ENCODE measurements around the gene ETNK2. TPM values are rescaled to one million over a fixed set of nuclear protein-coding genes. Genes with fewer than 3 reads are reported as not detected.

Gene ETNK2
- total and polyA plus RNA-seq, 2 of the 8 experiments (the other 6 are each of a cell fraction or from before 2014, with no cell fraction given), result 20.1 to 26.7 TPM

- peaks cover 20 to 47% (median 34%) of the 10 kb centered on the region in 4 experiments for H3K4me1 ChIP-seq (replicated peaks in 1 of 4; ENCODE audit: control insufficient read depth in 3 of 4, insufficient read depth in 4 of 4, low read length in 3 of 4)
- CTCF ChIA-PET (ENCODE audit: partially characterized antibody), result interaction anchor here (1.1 to 3.9 kb wide), 11 partner anchors 12 to 247 kb away, joined by 3 to 20 read pairs (median 5); no protein-coding TSS in a partner anchor
- H3K56ac ChIP-seq (replicated peaks; ENCODE audit: insufficient read length, low read depth, low read length), result no peak overlapping the region
- POLR2A ChIA-PET (ENCODE audit: partially characterized antibody), result interaction anchor here (0.8 to 2.3 kb wide), 13 partner anchors 9 to 247 kb away, joined by 3 to 21 read pairs (median 5); partner anchors contain the start of genes SNRPE and SOX13
- H3K4me3 ChIP-seq (ENCODE audit: extremely low read depth in 1 of 4, insufficient read depth in 2 of 4, low read depth in 3 of 4, low read length in 4 of 4), result peak overlapping the region in 1 of 4 experiments; percentile 47; a peak in 2 of 8 replicates
- H3K9ac ChIP-seq (replicated peaks in 1 of 4; ENCODE audit: extremely low read depth in 1 of 4, low read depth in 3 of 4, low read length in 3 of 4), result no peak overlapping the region
- no peaks in the 10 kb centered on the region for H3K27me3 ChIP-seq (replicated peaks in 1 of 4; ENCODE audit: control insufficient read depth in 3 of 4, extremely low read depth in 1 of 4, insufficient read depth in 3 of 4, low read length in 3 of 4)
- H3K36me3 ChIP-seq (ENCODE audit: control insufficient read depth in 2 of 4, insufficient read depth in 4 of 4, low read length in 3 of 4), result no peaks in the 10 kb centered on the region
- TF ChIP-seq RXRA (IDR thresholded peaks at IDR 0.05; ENCODE audit: insufficient read depth, low read depth, low read length), result no peak
- no peak for TF ChIP-seq EZH2 (IDR thresholded peaks at IDR 0.05; ENCODE audit: low read depth, low read length, severe bottlenecking)
- no peak for TF ChIP-seq CREB1 (IDR thresholded peaks at IDR 0.05)
- no peak for TF ChIP-seq SP2 (IDR thresholded peaks at IDR 0.05; ENCODE audit: low read length)
- no peak for TF ChIP-seq NRF1 (IDR thresholded peaks at IDR 0.05; ENCODE audit: low read depth, low read length)
- no peak for TF ChIP-seq ZNF274 (IDR thresholded peaks at IDR 0.05; ENCODE audit: borderline replicate concordance, extremely low read depth, low read length)
- TF ChIP-seq SP4 (IDR thresholded peaks at IDR 0.05; ENCODE audit: low read length), result no peak
- TF ChIP-seq CBX8 (IDR thresholded peaks at IDR 0.05; ENCODE audit: borderline replicate concordance, low read depth, low read length), result no peak
- no peak for TF ChIP-seq POLR2A (IDR thresholded peaks at IDR 0.05; ENCODE audit: control extremely low read depth in 1 of 2, low read depth in 2 of 2, low read length in 2 of 2)
- peaks cover 29 to 39% of the 10 kb centered on the region in 2 experiments for H4K20me1 ChIP-seq (replicated peaks in 1 of 2; ENCODE audit: control insufficient read depth in 1 of 2, insufficient read depth in 2 of 2, low read length in 2 of 2)
- peak overlapping the region; percentile 71; the same call in 1 of the 2 replicates for H4K8ac ChIP-seq (ENCODE audit: extremely low read depth, insufficient read depth, low read length)
- H3K23me2 ChIP-seq (ENCODE audit: low read depth, low read length), result no peaks in the 10 kb centered on the region; the same call in 1 of the 2 replicates
- H2BK120ac ChIP-seq (replicated peaks; ENCODE audit: low read depth, low read length), result peak overlapping the region; percentile 94
- H4K91ac ChIP-seq (replicated peaks; ENCODE audit: insufficient read length, low read length), result peak overlapping the region; percentile 60
- H3K18ac ChIP-seq (ENCODE audit: extremely low read depth, low read length), result peak overlapping the region; percentile 93
- H3K27ac ChIP-seq (ENCODE audit: low read depth, low read length), result no peak overlapping the region
- H3K23ac ChIP-seq (ENCODE audit: insufficient read length), result no peak overlapping the region
- H2BK5ac ChIP-seq (ENCODE audit: low read depth, low read length), result peak overlapping the region; percentile 96
- DNase-seq (ENCODE audit: low read depth in 1 of 2, low spot score in 2 of 2), result no peak
- no peak overlapping the region for H4K5ac ChIP-seq (ENCODE audit: insufficient read length, low read depth, low read length)
- WGBS, 2 experiments (ENCODE audit: extremely low coverage in 1 of 2, insufficient coverage in 1 of 2, insufficient read length in 1 of 2, insufficient replicate concordance in 2 of 2, low coverage in 1 of 2, low lambda C conversion rate in 2 of 2, missing lambda C conversion rate in 1 of 2), result 75% methylated on average over 2 of the region's 2 CpGs; no CpG with 5 or more reads in 1 of the 2 experiments
- no peaks in the 10 kb centered on the region for H3K9me3 ChIP-seq (ENCODE audit: insufficient read depth in 2 of 2, low read depth in 1 of 2, low read length in 1 of 2)
- peak overlapping the region; percentile 41 for H3K4ac ChIP-seq (replicated peaks; ENCODE audit: insufficient read length, low read depth, low read length)
- H2AFZ ChIP-seq (ENCODE audit: low read length), result no peak overlapping the region
- peaks cover 9 to 93% of the 10 kb centered on the region in 2 experiments for H3K79me2 ChIP-seq (ENCODE audit: control insufficient read depth in 1 of 2, insufficient read depth in 2 of 2, low read length in 2 of 2)
- peak overlapping the region; percentile 100; the same call in 1 of the 2 replicates for H2BK20ac ChIP-seq (ENCODE audit: low read length)
- peaks cover 19% of the 10 kb centered on the region for H3K79me1 ChIP-seq (ENCODE audit: low read depth, low read length)
- H2BK12ac ChIP-seq (ENCODE audit: low read depth, low read length), result peak overlapping the region; percentile 99
- no peak overlapping the region for H3K14ac ChIP-seq (ENCODE audit: insufficient read length)
- H3K4me2 ChIP-seq (ENCODE audit: insufficient read depth in 1 of 2, low read depth in 2 of 2, low read length in 2 of 2), result peak overlapping the region; percentile 66 to 79
- peak overlapping the region; percentile 96; the same call in 1 of the 2 replicates for H2AK5ac ChIP-seq (ENCODE audit: low read depth, low read length)
- no peak overlapping the region for H2BK15ac ChIP-seq (ENCODE audit: low read length)
- FAIRE-seq, result no peak
Measured at GRCh38 chr1:204107892-204108291, 44.0 kb downstream of the ETNK2 start.
